Erythroblast (primary cell): ENCODE results near the gene DHFR.

ENCODE experiments used
- DNase-seq, 2 experiments: peaks; one replicate each; lab custom pipeline; 2025; lab: John Stamatoyannopoulos, UW
- GATA1 ChIP-seq: IDR thresholded peaks from 2 replicates; pipeline ENCODE4 v1.6.1; 2011; ENCODE audit warnings: low read depth, mild to moderate bottlenecking, control low read depth, low read length, moderate library complexity
- POLR2A ChIP-seq: IDR thresholded peaks from 2 replicates; pipeline ENCODE4 v1.6.1; 2011; ENCODE audit warnings: mild to moderate bottlenecking, low read length

The DHFR gene

DNA sequence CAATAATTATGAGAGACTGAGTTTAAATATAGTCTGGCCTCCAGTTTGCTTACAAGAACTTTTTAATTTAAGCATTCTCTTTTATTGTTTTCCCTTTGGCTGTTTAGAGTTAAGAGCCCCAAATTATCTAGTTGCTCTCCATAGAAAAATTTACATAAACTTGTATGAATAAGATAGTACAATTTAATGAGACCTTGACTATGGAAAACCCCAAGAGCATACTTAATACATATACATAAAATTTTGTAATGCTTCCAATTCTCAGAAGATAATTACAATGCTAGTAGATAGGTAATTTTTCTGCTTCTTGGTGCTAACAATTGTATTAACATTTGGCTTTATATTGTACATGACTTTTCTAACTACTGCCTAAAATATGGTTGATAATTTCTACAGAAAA is 20.6 kb downstream of the DHFR start:
- TF ChIP-seq POLR2A = no peak
- TF ChIP-seq GATA1 = no peak
- no peak for DNase-seq

DNA sequence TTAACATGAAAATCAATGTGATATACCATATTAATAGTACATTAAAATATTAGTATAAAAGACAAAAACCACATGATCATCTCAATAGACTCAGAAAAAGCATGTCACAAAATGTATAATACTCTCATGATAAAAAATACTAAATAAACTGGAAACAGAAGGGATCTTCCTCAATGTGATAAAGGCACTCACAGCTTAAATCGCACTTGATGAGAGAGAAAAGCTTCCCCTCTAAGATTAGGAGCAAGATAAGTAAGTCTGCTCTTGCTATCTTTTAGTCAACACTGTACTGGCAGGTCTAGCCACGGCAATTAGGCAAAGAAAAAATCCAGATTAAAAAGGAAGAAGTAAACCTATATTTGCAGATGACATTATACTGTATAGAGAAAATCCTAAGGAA is 22.1 kb downstream of the DHFR start:
- peak; percentile 10 to 43 for DNase-seq
- TF ChIP-seq POLR2A (no peak), GATA1 (no peak)

DNA sequence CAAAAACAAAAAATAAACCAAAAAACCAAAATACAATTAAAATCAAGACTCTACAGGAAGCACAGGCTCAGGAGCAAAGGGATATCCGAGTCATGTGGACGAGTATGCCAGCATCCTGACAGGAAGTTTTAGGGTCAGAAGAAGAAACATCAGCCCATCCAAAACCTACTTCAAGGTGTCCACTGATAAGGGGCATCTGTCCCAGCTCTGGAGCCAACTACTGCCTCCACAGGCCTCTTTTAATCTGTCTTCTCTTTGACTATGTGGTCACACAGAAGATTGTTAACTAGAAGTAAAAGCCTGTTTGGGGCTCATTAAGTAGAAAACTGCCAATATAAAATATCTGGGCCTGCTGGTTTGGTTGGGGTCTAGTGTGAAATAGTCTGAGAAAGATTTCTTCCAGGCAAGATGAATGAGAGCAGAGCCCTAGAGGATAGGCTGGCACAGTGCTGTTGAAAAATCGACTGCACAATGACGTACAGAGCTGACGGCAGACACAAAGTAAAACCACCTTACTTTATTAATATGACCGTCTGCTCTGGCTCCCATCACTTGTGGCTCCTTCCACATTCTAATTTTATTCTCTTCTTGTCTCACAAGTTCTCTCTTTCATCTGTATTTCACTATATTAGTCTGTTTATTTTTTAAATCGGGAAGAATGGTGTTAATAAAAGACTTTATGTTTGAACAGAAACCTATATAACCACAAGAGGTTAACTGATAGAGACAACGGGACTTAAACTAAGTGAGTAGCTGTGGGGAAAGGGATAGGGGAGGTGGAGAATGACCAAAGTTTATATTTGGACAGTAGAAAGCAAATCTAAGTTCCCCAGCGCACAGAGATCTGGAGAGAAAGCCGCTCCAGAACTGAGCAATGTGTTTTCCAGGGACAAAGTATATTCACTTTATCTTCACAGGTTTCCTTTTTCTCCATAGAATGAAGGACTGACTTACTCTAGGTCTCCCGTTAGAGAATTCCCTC is 23.2 kb downstream of the DHFR start:
- peak; percentile 20 to 62 for DNase-seq
- no peak for TF ChIP-seq GATA1
- no peak for TF ChIP-seq POLR2A

DNA sequence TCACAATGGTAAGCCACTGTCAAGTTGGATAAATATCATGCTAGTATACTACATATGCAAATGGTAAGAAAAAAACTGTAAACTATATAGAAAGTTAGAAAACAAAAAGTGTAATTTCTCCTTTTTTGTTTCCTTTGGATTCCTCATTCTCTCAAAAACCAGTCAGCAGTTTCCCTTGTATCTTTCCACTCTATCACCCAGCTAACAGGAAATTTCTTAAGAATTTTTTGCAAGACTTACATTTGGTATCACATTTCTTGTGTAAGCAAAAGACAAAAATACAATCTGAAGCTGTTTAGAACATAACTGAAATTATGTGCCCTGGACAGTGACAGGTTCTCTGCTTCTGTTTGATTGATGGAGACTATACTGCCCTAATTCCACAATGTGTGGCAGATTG is 25.5 kb downstream of the DHFR start:
- no peak for DNase-seq
- no peak for TF ChIP-seq POLR2A

DNA sequence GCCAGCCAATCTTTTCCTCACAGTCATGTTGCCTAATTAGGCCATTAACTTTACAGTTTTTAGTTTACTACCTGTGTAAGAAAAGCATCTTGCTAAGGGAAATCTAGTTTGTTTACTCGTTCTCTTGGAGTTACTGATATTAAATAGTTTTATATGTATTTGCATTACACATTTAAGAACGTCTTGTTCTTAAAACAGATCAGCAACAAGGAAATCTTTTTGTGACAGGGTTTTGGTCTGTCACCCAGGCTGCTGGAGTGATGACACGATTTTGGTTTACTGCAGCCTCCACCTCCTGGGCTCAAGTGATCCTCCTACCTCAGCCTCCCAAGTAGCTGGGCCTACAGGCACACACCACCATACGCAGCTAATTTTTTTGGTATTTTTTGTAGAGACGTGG is 29.6 kb downstream of the DHFR start:
- no peak for TF ChIP-seq GATA1
- TF ChIP-seq POLR2A = no peak
- no peak for DNase-seq

DNA sequence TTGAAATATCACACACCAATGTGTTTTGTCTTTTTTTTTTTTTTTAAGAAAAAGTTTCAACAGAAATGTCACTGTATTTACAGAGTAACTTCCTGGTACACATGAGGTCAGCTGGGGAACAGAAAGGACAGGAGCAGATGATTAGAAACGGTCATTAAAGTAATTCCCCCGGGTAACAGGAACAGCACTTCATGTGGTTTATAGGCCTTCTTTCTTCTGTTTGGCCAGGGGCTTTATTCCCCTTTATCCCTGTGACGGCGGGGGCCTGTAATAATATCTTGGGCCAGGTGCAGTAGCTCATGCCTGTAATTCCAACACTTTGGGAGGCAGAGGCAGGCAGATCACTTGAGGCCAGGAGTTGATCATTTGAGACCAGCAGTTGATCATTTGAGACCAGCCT is 30.8 kb downstream of the DHFR start:
- TF ChIP-seq GATA1 = no peak

DNA sequence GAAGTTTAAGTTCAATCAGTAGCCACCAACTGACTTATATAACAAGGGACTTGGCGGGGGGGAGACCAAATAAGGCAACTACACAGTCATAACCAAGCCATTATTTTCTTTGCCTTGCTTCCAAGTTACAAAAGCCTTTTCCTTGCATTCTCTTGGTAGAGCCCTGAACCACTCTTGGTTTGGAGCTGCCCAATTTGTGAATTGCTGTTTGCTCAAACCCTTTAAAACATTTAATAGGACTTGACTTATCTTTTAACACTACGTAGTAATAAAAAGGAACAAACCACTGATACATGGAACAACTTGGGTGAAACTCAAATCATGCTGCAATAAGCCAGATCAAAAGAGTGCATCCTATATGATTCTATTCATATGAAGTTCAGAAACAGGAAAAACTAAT is 32.0 kb downstream of the DHFR start:
- no peak for TF ChIP-seq GATA1
- TF ChIP-seq POLR2A = no peak
- no peak for DNase-seq

More for the DNA sequence above, 30.8 kb downstream of the DHFR start:
- DNase-seq = no peak

DNA sequence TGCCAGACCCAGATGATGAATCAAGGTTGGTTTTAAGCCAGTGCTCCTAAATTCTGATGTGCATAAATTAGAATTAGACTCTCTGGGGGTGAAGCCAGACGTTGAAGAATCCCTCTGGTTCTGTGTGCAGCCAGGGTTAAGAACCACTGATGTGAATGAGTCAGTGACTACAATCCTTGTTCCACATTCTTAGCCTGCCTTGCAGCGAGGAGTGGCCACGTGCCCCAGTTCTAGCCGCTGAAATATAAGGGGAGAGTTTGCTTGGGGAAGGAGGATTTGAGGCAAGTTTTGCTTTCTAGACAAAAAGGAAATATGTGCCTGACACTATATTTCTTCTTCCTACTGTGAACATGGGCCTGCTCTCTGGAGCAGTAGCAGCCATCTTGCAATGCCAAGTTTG is 34.6 kb downstream of the DHFR start:
- no peak for TF ChIP-seq POLR2A
- TF ChIP-seq GATA1 = no peak
- no peak for DNase-seq

DNA sequence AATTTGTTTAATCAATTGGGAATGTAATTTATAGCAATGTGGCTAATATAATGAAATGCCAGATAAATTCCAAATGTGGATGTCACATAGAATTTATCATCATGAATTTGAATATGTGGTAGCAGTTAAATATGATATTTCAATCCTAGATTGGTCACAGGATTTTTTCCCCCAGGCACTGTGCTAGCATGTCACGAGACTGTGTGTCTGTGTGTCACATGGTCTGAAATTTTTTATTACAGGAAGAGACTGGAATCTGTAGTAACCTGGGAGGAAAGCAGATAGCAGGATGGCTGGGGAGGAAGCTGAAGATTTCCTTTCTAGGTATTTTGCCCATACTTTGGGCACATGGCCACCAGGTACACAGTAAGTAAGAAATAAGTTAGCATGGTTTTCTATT is 35.7 kb downstream of the DHFR start:
- TF ChIP-seq GATA1 = no peak
- TF ChIP-seq POLR2A = no peak
- no peak for DNase-seq

DNA sequence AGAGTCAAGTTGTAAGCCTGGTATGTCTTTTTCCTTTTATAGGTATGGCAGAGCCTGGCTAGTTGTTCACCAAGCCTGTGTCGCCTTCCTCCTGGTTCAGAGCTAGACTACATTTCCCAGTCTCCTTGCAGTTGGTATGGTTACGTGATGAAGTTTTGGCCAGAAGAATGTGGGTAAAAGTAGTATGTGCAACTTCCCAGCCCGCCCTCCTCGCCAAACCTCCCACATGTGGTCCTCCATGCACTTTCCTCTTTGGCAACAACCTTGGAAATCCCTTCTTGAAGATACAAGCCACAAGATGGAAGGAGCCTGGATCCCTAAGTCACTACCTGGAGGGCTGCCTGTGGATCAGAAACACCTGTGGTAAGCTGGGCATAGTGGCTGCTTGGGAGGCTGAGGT is 36.3 kb downstream of the DHFR start:
- no peak for DNase-seq
- TF ChIP-seq GATA1 (no peak), POLR2A (no peak)

DNA sequence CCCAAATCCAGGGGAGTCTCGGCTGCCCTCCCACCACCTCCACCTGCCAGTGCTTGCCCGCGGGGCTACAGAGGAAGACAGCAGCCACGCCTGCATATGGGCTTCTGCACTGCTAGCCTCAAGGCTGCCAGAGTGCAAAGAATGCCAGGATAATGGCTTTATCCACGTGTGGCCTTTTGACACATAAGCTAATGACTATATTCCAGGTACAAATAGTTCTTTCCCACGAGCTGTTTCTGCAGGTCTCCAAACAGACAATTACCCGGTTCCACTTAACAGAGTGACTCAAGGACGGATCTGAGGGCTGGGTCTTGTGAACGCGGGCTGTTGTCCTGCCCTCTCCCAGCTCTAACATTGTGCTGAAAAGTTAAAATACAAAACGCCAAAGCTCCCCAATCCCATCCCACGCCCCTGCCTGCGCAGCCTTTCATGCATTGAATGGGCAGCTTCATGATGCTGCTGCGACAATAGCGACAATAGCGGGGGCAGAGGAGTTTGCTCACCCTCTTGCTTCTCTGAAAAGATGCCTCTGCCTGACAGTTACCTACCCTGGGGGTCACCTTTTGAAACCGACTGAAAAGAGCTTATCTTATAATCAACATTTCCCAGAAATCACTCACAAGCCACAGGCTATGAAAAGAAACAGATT is 39.4 kb downstream of the DHFR start:
- TF ChIP-seq GATA1 (no peak), POLR2A (no peak)
- DNase-seq = no peak

DNA sequence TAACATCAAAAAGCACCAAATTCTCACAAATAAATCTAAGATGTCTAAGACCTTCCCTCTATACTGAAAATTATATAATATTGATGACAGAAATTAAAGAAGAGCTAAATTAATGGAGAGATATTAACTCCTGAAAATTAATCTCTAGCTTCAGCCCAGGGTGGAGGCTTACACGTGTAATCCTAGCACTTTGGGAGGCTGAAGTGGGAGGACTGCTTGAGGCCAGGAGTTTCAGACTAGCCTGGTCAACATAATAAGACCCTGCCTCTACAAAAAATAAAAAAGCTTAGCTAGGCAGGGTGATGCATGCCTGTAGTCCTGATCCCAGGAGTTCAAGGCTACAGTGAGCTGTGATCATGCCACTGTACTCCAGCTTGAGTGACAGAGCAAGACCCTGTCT is 45.1 kb downstream of the DHFR start:
- TF ChIP-seq POLR2A (no peak), GATA1 (no peak)
- DNase-seq = no peak

DNA sequence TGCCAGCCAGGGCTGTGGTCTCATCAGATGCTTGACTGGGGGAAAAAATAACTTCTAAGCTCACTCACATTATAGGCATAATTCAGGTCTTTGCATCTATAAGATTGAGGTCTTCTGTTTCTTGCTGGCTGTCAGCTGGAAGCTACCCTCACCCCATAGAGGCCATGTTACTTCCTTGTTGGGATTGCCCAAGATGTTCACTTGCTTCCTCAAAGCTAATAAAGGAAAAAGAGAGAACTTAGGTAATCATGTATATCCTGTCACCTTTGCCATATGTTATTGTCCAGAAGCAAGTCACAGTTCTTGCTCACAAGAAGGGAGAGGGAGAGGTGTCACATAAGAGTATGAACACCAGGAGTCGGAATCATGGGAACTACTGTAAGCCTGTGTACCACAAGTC is 46.1 kb downstream of the DHFR start:
- TF ChIP-seq POLR2A = no peak
- no peak for TF ChIP-seq GATA1
- no peak for DNase-seq

DNA sequence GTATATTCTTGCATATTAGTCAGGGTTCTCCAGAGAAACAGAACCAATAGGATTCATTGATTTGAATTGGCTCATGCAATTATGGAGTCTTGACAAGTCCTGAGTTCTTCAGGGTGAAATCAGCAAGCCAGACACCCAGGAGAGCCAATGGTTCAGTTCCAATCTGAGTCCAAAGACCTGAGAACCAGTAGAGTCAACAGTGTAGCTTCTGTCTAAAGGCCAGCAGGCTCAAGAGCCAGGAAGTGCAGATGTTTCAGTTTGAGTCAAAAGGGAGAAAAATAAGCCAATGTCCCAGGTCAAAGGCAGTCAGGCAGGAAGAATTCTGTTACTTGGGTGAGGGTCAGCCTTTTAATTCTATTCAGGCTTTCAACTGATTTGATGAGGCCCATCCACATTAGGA is 47.0 kb downstream of the DHFR start:
- TF ChIP-seq POLR2A = no peak
- no peak for TF ChIP-seq GATA1

More for the DNA sequence above, 47.0 kb downstream of the DHFR start:
- DNase-seq = no peak
